ENCODE results near the gene LPP. TPM values are rescaled to one million over a fixed set of nuclear protein-coding genes. Genes with fewer than 3 reads are reported as not detected.

The LPP gene
- total and polyA plus RNA-seq, 2 of the 4 experiments (the other 2 are of a cell fraction) = 16.0 to 130 TPM

DNA sequence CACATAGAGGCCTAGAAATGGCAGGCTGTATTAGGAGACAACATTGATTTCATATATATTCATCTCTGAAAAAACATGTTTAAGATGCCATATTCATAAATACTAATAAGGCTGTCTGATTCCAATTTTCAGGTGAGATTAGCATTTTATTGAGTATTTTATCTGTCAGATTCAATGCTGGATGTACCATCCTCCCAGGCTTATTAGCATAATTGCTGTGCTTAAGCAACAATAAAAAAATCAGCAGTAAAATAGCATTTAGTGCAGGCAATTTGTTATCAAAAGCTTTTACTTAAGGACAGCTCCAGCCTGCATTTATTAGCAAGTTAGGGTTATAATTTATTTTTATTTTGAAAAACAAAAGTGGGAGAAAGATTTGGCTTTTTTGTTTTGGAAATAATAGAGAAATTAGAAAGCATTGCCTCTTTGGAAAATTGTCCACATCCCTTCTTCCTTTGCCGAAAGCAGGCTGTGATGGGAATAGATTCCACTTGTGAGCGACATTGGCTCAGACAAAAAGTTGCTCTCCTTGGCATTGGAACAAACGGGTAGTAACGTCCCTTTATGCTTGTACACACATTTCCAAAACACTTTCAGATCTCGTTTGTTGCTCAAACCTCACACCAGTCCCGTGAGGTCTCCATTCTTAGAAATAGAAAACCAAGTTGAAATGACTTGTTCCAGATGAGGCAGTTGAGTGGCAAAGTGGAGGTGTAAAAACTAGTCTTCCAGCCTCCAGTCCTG is 134.0 kb downstream of the LPP start:
- Histone ChIP-seq H4K91ac (ENCODE audit: insufficient read depth, low read depth, low read length) (no peak overlapping the region), H4K8ac (ENCODE audit: low read depth in 2 of 2, low read length in 2 of 2) (peak overlapping the region in 1 of 2 experiments; percentile 68; a peak in 2 of 4 replicates), H3K27me3 (ENCODE audit: control insufficient read depth, insufficient read depth, low read length) (no peaks in the 10 kb centered on the region), H4K5ac (ENCODE audit: low read depth, low read length) (no peak overlapping the region), H3K4ac (ENCODE audit: low read depth, low read length) (peak overlapping the region; percentile 75; the same call in 1 of the 2 replicates), H3K9me1 (ENCODE audit: insufficient read depth, low read length) (peaks cover 39% of the 10 kb centered on the region), H3K18ac (ENCODE audit: low read depth, low read length) (peak overlapping the region; percentile 2; the same call in 1 of the 2 replicates), H2BK20ac (ENCODE audit: low read depth, low read length) (peak overlapping the region; percentile 53; the same call in 1 of the 2 replicates), H3K4me2 (ENCODE audit: low read depth, low read length) (no peak overlapping the region), H3K56ac (ENCODE audit: extremely low read depth, insufficient read depth, low read length) (no peak overlapping the region), H2BK5ac (ENCODE audit: low read depth, low read length, poor library complexity, severe bottlenecking) (peak overlapping the region; percentile 10), H2AK9ac (replicated peaks; ENCODE audit: low read depth, low read length, poor library complexity) (no peak overlapping the region), H3K4me1 (ENCODE audit: control insufficient read depth, insufficient read depth, low read length) (peaks cover 24% of the 10 kb centered on the region), H2BK120ac (ENCODE audit: low read depth, low read length) (peak overlapping the region; percentile 77; the same call in 1 of the 2 replicates), H2AK5ac (ENCODE audit: low read depth, low read length) (peak overlapping the region; percentile 74), H2BK15ac (ENCODE audit: low read depth, low read length) (peak overlapping the region; percentile 45; the same call in 2 of the 3 replicates), H3K9ac (ENCODE audit: low read depth, low read length) (no peak overlapping the region), H3K14ac (replicated peaks; ENCODE audit: low read depth, low read length) (no peak overlapping the region), H4K20me1 (ENCODE audit: insufficient read depth, low read length) (peaks cover 42% of the 10 kb centered on the region), H3K79me1 (ENCODE audit: low read depth in 1 of 2, low read length in 2 of 2) (peaks cover 45 to 72% of the 10 kb centered on the region in 2 experiments), H2AFZ (replicated peaks; ENCODE audit: low read length, poor library complexity) (no peak overlapping the region), H3K4me3 (ENCODE audit: insufficient read depth, low read depth, low read length) (no peak overlapping the region), H3K27ac (ENCODE audit: insufficient read depth, low read length) (no peak overlapping the region), H3K23ac (ENCODE audit: low read depth, low read length) (peak overlapping the region; percentile 83), H3K9me3 (ENCODE audit: control insufficient read depth, insufficient read depth, low read length) (no peaks in the 10 kb centered on the region), H3K36me3 (ENCODE audit: control insufficient read depth, insufficient read depth, low read length) (peaks cover 11% of the 10 kb centered on the region)
- CTCF ChIA-PET = no interaction called here
- POLR2A ChIA-PET (ENCODE audit: unreplicated experiment) = no interaction called here
- BruUV-seq (replicated peaks) = no TSS peak
- in situ Hi-C loops (cut with MboI; ENCODE audit: low sequenced_read_pairs) = no loop called here
- DNase-seq (no peak), ATAC-seq (ENCODE audit: low read depth) (no peak)
- no CpG with 5 or more reads among the region's 6 CpGs for WGBS, 2 experiments (ENCODE audit: extremely low coverage in 2 of 2, insufficient read length in 1 of 2)
- dilution Hi-C loops (cut with HindIII; ENCODE audit: low sequenced_read_pairs, unreplicated experiment) = no loop called here
- intact Hi-C loops (cut with micrococcal nuclease) = no loop called here
- TF ChIP-seq BHLHE40 (IDR thresholded peaks at IDR 0.05; ENCODE audit: low read depth, low read length) (no peak), CHD1 (IDR thresholded peaks at IDR 0.05; ENCODE audit: low read depth, low read length) (no peak), MAZ (IDR thresholded peaks at IDR 0.05; ENCODE audit: borderline replicate concordance, low read depth, low read length) (no peak), POLR2A (IDR thresholded peaks at IDR 0.05; ENCODE audit: low read depth, low read length) (no peak), MXI1 (IDR thresholded peaks at IDR 0.05; ENCODE audit: borderline replicate concordance, low read depth, low read length) (no peak), RAD21 (IDR thresholded peaks at IDR 0.05; ENCODE audit: low read length) (no peak), CEBPB (IDR thresholded peaks at IDR 0.05; ENCODE audit: low read depth, low read length) (no peak), NFE2L2 (IDR thresholded peaks at IDR 0.05; ENCODE audit: low read depth, low read length) (no peak), SMC3 (IDR thresholded peaks at IDR 0.05; ENCODE audit: low read depth, low read length) (no peak), RCOR1 (IDR thresholded peaks at IDR 0.05; ENCODE audit: insufficient replicate concordance, low read length) (no peak), MAFK (IDR thresholded peaks at IDR 0.05; ENCODE audit: low read depth, low read length) (no peak), RFX5 (IDR thresholded peaks at IDR 0.05; ENCODE audit: low read depth, low read length) (no peak)
- TF ChIP-seq, protein P1, sequence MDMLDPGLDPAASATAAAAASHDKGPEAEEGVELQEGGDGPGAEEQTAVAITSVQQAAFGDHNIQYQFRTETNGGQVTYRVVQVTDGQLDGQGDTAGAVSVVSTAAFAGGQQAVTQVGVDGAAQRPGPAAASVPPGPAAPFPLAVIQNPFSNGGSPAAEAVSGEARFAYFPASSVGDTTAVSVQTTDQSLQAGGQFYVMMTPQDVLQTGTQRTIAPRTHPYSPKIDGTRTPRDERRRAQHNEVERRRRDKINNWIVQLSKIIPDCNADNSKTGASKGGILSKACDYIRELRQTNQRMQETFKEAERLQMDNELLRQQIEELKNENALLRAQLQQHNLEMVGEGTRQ (IDR thresholded peaks at IDR 0.05; ENCODE audit: low read depth, low read length) = no peak
- TF ChIP-seq, protein P2, sequence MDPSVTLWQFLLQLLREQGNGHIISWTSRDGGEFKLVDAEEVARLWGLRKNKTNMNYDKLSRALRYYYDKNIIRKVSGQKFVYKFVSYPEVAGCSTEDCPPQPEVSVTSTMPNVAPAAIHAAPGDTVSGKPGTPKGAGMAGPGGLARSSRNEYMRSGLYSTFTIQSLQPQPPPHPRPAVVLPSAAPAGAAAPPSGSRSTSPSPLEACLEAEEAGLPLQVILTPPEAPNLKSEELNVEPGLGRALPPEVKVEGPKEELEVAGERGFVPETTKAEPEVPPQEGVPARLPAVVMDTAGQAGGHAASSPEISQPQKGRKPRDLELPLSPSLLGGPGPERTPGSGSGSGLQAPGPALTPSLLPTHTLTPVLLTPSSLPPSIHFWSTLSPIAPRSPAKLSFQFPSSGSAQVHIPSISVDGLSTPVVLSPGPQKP (IDR thresholded peaks at IDR 0.05; ENCODE audit: borderline replicate concordance, low read depth, low read length) = no peak
- TF ChIP-seq, protein P3, sequence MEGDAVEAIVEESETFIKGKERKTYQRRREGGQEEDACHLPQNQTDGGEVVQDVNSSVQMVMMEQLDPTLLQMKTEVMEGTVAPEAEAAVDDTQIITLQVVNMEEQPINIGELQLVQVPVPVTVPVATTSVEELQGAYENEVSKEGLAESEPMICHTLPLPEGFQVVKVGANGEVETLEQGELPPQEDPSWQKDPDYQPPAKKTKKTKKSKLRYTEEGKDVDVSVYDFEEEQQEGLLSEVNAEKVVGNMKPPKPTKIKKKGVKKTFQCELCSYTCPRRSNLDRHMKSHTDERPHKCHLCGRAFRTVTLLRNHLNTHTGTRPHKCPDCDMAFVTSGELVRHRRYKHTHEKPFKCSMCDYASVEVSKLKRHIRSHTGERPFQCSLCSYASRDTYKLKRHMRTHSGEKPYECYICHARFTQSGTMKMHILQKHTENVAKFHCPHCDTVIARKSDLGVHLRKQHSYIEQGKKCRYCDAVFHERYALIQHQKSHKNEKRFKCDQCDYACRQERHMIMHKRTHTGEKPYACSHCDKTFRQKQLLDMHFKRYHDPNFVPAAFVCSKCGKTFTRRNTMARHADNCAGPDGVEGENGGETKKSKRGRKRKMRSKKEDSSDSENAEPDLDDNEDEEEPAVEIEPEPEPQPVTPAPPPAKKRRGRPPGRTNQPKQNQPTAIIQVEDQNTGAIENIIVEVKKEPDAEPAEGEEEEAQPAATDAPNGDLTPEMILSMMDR (conservative IDR thresholded peaks at IDR 0.05; ENCODE audit: low read depth, low read length) = no peak
